COLO829 (cell line): Measurements from ENCODE around the gene TPI1.
"Not testable (repeated sequence)": the region's sequence is repeated elsewhere in the genome, so short reads cannot be mapped to it uniquely, and the experiment has no call there.

Experiments
- DNase-seq: peaks from one replicate; pipeline ENCODE4 v3.0.0; 2012; ENCODE audit warnings: low spot score

TPI1 gene

DNA sequence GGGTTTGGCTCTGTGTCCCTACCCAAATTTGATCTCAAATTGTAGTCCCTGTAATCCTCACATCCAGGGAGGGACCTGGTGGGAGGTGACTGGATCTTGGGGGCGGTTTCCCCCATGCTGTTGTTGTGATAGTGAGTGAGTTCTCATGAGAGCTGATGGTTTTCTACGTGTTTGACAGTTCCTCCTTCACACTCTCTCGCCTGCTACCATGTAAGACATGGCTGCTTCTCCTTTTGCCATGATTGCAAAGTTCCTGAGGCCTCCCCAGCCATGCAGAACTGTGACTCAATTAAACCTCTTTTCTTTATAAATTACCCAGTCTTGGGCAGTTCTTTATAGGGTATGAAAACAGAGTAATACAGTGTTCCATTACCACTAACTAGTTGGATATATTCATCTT, 27.0 kb downstream of the TPI1 start:
- DNase-seq: no peak

DNA sequence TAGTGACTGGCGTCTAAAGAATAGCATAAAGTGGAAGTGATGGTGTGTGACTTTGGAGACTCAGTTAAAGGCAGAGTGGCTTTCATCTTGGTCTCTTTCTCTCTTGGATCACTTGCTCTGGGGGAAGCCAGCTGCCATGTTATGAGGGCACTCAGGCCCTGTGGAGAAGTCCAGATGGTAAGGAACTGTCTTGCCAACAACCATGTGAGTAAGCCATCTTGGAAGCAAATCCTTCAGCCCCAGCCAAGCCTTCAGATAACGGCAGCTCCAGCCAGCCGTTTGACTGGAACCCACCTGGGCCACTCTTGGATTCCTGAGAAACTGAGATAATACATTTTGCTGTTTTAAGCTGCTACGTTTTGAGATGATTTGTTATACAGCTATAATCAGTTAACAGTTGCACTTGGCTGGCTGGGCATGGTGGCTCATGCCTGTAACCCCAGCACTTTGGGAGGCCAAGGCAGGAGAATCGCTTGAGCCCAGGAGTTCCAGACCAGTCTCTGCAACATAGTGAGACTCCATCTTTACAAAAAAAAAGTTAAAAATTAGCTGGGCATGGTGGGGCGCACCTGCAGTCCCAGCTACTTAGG, 29.6 kb downstream of the TPI1 start:
- DNase-seq: no peak

GRCh38 chr12:6899427-6899826, 32.1 kb downstream of the TPI1 start:
- DNase-seq: no peak

GRCh38 chr12:6899837-6900519, 32.6 kb downstream of the TPI1 start:
- DNase-seq: no peak

GRCh38 chr12:6902448-6902847, 35.1 kb downstream of the TPI1 start:
- no peak for DNase-seq

DNA sequence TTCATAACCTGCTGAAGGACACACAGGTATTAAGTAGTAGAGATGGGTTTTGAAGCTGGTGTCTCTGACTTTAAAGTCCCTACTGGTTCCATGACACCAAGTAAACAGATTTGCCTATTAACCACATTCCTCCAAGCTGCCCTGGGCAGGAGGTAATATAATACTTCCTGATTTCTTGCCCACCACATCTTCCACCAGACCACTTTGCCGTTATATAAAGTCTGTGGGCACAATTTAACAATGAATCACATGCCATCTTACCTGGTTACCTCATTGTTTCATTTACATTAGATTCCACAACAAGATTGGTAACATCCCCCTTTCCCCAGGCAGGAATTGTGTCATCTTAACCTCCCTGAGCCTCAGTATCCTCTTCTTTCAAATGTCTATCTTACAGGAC, 36.4 kb downstream of the TPI1 start:
- no peak for DNase-seq

DNA sequence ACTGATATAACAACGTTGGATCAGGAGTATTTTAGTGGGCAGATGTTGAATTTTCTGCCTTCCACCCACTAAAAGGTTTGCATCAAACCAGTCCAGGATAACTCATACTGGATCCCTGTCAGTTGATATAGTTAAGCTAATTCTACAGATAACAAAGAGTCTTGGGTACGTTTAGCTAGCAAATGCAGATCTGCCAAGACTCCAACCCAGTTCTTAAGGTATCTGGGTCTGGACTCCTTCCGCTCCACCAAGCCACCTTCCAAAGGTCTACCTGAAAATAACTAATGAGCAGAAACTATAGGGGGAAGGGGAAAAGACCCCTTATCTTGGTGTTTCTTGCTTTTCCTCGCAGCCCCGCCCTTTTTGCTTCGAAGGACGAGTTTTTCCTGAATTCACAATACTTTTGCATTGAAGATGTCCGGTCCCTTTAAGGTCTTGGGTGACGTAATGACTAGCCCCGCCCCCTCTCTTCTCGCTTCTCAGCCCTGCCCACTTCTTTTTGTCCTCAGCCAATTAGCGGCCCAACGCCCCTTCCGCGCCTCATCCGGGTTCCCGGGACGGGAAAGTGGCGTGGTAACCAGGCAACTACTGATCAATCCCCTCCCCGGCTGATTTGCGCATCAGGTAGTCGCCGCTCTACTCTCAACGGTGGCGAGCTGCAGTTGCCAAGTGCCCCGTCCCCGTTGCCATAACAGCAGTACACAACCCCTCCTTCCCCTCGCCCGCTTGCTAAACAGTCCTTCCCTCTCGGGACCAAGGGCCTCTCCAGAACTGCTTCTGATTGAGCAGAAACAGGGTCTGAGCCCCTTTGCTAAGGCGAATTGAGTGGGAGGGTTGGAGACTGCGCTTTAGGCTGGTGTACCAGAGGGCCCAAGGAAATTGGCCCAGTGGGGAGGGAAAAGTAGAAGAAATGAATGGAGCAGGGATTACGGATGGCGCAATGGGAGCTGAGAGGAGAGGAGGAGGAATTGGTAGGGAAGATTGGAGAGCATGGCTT, 37.2 kb downstream of the TPI1 start, which contains the start of gene LRRC23:
TSS of gene LRRC23 (plus strand) at position 543 of the 997 bp plus-strand sequence. CDS start 812 bp downstream, outside the sequence.
- peak; percentile 99 for DNase-seq

DNA sequence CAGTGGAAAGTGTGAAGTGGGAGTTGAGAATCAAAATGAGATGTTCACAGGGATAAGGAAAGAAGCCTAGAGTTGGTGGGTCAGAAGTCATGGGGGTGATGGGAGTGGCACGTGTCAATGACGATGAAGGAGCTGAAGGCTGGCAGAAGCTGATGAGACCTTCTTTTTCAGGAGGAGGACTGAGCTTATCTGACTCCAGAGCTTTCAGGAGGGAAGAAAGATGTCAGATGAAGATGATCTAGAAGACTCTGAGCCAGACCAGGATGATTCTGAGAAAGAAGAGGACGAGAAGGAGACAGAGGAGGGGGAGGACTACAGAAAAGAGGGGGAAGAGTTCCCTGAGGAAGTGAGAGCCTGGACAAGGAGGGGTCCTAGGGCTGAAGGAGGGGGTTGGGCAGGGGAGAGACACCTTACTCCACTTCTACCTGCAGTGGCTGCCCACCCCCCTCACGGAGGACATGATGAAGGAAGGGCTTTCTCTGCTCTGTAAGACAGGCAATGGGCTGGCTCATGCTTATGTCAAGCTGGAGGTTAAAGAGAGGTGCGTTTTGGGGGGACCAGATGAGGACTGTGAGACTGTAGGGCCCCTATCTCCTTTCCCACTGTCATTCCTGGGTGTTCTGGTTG, 38.2 kb downstream of the TPI1 start:
- DNase-seq: no peak

DNA sequence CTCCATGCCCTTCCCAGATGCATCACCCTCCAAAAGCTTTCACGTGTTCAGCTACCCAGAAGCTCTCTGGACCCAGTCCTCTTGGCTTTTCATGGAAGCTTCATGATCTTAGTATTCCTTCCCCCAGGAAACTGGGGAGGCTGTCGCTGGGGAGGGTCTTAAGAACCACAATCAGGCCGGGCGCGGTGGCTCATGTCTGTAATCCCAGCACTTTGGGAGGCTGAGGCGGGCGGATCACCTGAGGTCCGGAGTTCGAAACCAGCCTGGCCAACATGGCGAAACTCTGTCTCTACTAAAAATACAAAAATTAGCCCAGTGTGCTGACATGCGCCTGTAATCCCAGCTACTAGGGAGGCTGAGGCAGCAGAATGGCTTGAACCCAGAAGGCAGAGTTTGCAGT, 40.8 kb downstream of the TPI1 start:
- not testable (repeated sequence) for DNase-seq

GRCh38 chr12:6909421-6910145, 42.3 kb downstream of the TPI1 start:
- no peak for DNase-seq

- DNase-seq: no peak
These were observed 45.0 kb downstream of the TPI1 start for GRCh38 chr12:6912164-6912935.

DNA sequence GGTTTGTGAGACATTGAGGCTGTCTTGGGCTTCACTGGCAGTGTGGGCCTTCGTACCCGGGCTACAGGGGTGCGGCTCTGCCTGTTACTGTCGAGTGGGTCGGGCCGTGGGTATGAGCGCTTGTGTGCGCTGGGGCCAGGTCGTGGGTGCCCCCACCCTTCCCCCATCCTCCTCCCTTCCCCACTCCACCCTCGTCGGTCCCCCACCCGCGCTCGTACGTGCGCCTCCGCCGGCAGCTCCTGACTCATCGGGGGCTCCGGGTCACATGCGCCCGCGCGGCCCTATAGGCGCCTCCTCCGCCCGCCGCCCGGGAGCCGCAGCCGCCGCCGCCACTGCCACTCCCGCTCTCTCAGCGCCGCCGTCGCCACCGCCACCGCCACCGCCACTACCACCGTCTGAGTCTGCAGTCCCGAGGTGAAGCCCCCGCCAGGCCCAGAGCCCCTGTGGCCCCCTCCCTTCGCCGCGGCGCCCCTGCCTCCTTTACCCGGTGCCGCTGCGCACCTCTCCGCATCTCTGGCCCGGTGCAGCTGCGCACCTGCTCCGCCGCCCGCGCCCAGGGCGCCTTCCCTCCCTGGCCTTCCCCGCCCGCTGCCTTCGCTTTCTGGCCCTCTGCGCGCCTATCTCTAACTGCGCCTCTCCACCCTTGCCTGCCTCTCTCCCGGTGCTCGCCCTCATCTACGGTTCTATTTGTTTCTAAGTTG, 47.1 kb downstream of the TPI1 start, which contains the start of gene ENO2:
TSS of gene ENO2 (plus strand) at position 335 of the 701 bp plus-strand sequence. CDS start 1,253 bp downstream, outside the sequence.
- no peak for DNase-seq

DNA sequence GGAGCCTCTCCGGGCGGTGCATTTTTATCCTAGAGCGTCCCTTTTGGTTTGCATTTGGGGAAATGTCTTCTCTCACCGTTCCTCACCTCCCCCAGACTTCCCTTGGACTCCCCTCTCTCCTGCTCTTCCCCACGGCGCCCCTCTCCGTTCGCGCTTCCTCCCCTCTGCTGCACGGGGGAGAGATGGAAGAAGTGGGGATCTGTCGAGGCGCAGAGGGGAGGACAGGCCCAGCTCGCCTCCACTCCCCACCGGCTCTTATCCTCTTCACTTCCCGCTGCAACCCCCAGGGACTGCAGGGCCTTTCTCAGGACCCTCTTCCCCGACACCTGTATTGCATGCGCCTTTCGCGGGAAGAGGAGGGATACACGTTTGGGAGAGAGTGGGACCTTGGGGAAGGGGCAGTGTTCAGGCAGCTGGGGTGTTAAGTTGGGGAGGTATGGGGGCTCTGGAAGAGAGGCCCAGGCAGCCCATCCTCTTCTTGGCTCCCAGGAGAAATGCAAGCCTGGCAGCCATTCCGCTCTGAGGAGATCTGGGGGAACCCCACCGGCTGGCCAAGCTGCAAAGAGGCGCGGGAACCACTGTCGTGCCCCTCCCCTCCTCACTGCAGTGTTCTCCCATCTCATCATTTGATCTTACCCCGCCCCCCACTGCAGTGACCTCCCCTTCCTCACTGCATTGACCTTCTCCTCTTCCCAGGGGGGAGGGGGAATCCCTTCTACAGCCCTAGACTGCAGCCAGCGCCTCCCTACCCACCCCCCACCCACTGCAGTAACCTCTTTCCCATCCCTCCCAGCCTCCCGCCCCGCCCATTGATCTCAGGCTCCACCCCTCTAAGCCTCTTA, 47.8 kb downstream of the TPI1 start:
- peak; percentile 54 for DNase-seq

GRCh38 chr12:6915789-6916285, 48.5 kb downstream of the TPI1 start:
- no peak for DNase-seq

DNA sequence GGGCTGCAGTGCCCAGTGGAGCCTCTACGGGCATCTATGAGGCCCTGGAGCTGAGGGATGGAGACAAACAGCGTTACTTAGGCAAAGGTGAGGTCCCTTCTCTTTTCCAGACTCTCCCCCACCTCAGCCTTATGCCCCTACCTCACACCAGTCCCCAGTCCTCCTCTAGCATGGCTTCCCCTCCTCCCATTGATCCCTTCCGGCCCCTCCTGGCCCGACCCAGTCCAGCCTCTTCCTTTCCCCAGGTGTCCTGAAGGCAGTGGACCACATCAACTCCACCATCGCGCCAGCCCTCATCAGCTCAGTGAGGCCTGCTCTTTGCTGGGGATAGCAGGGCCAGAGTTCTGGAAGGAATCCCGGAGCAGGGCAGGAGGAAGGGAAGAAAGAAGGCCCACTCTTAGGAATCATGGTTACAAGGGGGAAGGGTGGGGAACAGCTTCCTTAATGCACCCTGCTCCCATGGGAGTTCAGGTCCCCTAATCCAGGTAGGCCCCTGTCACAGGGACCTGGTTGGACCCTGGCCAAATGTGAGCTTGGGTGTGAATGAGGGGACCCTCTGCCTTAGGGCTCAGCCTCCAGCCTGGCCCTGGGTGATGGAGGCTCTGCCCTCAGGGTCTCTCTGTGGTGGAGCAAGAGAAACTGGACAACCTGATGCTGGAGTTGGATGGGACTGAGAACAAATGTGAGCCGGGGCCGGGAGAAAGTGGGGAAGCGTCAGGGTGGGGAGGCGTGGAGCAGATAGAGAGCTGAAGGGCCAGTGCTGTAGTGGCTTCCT, 49.3 kb downstream of the TPI1 start:
- no peak for DNase-seq

DNA sequence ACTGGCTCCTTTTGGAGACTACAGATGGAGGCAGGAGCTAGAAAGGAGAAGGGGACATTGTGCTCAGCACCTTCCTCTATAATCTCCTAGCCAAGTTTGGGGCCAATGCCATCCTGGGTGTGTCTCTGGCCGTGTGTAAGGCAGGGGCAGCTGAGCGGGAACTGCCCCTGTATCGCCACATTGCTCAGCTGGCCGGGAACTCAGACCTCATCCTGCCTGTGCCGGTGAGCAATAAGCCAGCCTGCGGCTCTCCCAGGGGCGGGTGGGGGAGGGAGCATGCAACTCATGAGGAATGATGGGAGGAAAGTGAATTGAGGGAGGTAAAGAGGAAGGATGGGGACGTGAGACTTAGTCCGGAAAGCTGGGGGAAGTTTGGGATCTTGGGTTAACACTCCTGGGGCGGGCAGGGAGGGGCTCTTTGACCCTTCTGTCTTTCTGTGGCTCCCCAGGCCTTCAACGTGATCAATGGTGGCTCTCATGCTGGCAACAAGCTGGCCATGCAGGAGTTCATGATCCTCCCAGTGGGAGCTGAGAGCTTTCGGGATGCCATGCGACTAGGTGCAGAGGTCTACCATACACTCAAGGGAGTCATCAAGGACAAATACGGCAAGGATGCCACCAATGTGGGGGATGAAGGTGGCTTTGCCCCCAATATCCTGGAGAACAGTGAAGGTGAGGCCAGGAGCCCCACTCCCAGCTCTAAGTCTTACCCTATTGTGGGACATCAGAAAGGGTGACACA, 50.3 kb downstream of the TPI1 start:
- no peak for DNase-seq

DNA sequence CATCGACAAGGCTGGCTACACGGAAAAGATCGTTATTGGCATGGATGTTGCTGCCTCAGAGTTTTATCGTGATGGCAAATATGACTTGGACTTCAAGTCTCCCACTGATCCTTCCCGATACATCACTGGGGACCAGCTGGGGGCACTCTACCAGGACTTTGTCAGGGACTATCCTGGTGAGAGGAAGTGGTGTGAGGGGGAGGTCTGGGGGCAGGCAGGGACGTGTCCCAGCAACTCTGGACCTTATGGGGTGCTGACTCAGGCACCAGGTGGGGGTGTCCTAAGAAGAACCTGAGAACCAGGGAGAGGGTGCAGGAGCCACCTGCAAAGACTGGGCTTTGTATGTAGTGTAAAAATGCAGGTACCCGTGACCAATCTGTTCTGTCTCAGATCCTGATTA, 52.3 kb downstream of the TPI1 start:
- DNase-seq: no peak
